ENCODE data around the gene L3MBTL4.
"Not testable (repeated sequence)": the region's sequence is repeated elsewhere in the genome, so short reads cannot be mapped to it uniquely, and the experiment has no call there.

L3MBTL4 gene

GRCh38 chr18:6202861-6203260 lies 211.8 kb downstream of the L3MBTL4 start:
- DNase-seq (ENCODE audit: low read depth): no peak
- no peak for TF ChIP-seq CTCF (conservative IDR thresholded peaks at IDR 0.05; ENCODE audit: control insufficient read depth, insufficient read depth, low read depth, low read length)
- no peak overlapping the region for H3K4me3 ChIP-seq (ENCODE audit: control insufficient read depth, low read depth, low read length)

GRCh38 chr18:6200204-6200774 lies 214.4 kb downstream of the L3MBTL4 start:
- DNase-seq (ENCODE audit: low read depth): no peak
- no peak for TF ChIP-seq CTCF (conservative IDR thresholded peaks at IDR 0.05; ENCODE audit: control insufficient read depth, insufficient read depth, low read depth, low read length)
- H3K4me3 ChIP-seq (ENCODE audit: control insufficient read depth, low read depth, low read length): no peak overlapping the region

GRCh38 chr18:6199777-6200176 lies 214.9 kb downstream of the L3MBTL4 start:
- TF ChIP-seq CTCF (conservative IDR thresholded peaks at IDR 0.05; ENCODE audit: control insufficient read depth, insufficient read depth, low read depth, low read length): no peak
- H3K4me3 ChIP-seq (ENCODE audit: control insufficient read depth, low read depth, low read length): no peak overlapping the region
- DNase-seq (ENCODE audit: low read depth): no peak

- TF ChIP-seq CTCF (conservative IDR thresholded peaks at IDR 0.05; ENCODE audit: control insufficient read depth, insufficient read depth, low read depth, low read length): no peak
- no peak for DNase-seq (ENCODE audit: low read depth)
- H3K4me3 ChIP-seq (ENCODE audit: control insufficient read depth, low read depth, low read length): no peak overlapping the region
Observed at GRCh38 chr18:6198585-6198984, 216.1 kb downstream of the L3MBTL4 start.

GRCh38 chr18:6194640-6195039 lies 220.1 kb downstream of the L3MBTL4 start:
- no peak for TF ChIP-seq CTCF (conservative IDR thresholded peaks at IDR 0.05; ENCODE audit: control insufficient read depth, insufficient read depth, low read depth, low read length)
- H3K4me3 ChIP-seq (ENCODE audit: control insufficient read depth, low read depth, low read length): no peak overlapping the region
- no peak for DNase-seq (ENCODE audit: low read depth)

- H3K4me3 ChIP-seq (ENCODE audit: control insufficient read depth, low read depth, low read length); DNase-seq (ENCODE audit: low read depth): not testable (repeated sequence)
Observed at GRCh38 chr18:6185782-6186181, 228.9 kb downstream of the L3MBTL4 start.

GRCh38 chr18:6174983-6175745 lies 239.5 kb downstream of the L3MBTL4 start:
- TF ChIP-seq CTCF (conservative IDR thresholded peaks at IDR 0.05; ENCODE audit: control insufficient read depth, insufficient read depth, low read depth, low read length): no peak
- DNase-seq (ENCODE audit: low read depth): no peak
- H3K4me3 ChIP-seq (ENCODE audit: control insufficient read depth, low read depth, low read length): no peak overlapping the region

All from fibroblast of mammary gland (primary cell).